ENCODE data around the gene RPS27A.
"Not testable (repeated sequence)": the region's sequence is repeated elsewhere in the genome, so short reads cannot be mapped to it uniquely, and the experiment has no call there.

DNA sequence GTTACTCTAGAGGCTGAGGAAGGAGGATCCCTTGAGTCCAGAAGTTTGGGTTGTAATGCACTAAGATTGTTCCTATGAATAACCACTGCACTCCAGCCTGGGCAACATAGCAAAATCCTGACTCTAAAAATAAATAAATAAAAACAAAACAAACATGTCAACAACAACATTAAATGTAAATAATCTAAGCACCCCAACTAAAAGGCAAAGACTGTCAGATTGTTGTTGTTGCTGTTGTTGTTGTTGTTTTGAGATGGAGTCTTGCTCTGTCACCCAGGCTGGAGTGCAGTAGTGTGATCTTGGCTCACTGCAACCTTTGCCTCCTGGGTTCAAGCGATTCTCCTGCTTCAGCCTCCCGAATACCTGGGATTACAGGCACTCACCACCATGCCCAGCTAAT lies 40.6 kb upstream of the RPS27A start:
- not testable (repeated sequence) for TF ChIP-seq POLR2A (IDR thresholded peaks at IDR 0.05)
- TF ChIP-seq, protein P1, sequence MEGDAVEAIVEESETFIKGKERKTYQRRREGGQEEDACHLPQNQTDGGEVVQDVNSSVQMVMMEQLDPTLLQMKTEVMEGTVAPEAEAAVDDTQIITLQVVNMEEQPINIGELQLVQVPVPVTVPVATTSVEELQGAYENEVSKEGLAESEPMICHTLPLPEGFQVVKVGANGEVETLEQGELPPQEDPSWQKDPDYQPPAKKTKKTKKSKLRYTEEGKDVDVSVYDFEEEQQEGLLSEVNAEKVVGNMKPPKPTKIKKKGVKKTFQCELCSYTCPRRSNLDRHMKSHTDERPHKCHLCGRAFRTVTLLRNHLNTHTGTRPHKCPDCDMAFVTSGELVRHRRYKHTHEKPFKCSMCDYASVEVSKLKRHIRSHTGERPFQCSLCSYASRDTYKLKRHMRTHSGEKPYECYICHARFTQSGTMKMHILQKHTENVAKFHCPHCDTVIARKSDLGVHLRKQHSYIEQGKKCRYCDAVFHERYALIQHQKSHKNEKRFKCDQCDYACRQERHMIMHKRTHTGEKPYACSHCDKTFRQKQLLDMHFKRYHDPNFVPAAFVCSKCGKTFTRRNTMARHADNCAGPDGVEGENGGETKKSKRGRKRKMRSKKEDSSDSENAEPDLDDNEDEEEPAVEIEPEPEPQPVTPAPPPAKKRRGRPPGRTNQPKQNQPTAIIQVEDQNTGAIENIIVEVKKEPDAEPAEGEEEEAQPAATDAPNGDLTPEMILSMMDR (IDR thresholded peaks at IDR 0.05 in 4 of 5, conservative IDR thresholded peaks at IDR 0.05 in 1 of 5), result not testable (repeated sequence)

All from gastrocnemius medialis (tissue), 4 donors.